Memory B cell (primary cell): ENCODE data around the gene WDR33.

ENCODE experiments used
- ATAC-seq: fragments of 150-1000 bp; cut with Tn5 transposase; 2 replicates; pipeline ENCODE4 v1.10.0; 2021; ENCODE audit warnings: low read depth, mild to moderate bottlenecking, moderate library complexity
- DNase-seq, 2 donors: peaks; one replicate each; pipeline ENCODE4 v3.0.0; 2022; ENCODE audit warnings: low spot score in 2 of 2
- H3K27ac Mint-ChIP-seq: one replicate; pipeline ENCODE4 v1.8.0; 2022; ENCODE audit warnings: mild to moderate bottlenecking, moderate library complexity, mixed read lengths
- H3K27me3 Mint-ChIP-seq: one replicate; pipeline ENCODE4 v1.8.0; 2022; ENCODE audit warnings: mixed read lengths
- H3K36me3 Mint-ChIP-seq: one replicate; pipeline ENCODE4 v1.8.0; 2022; ENCODE audit warnings: mild to moderate bottlenecking, mixed read lengths
- H3K4me1 Mint-ChIP-seq: one replicate; pipeline ENCODE4 v1.8.0; 2022; ENCODE audit warnings: mixed read lengths
- H3K4me3 Mint-ChIP-seq: one replicate; pipeline ENCODE4 v1.8.0; 2022; ENCODE audit warnings: mild to moderate bottlenecking, moderate library complexity, mixed read lengths
- H3K9me3 Mint-ChIP-seq: one replicate; pipeline ENCODE4 v1.8.0; 2022; ENCODE audit warnings: mixed read lengths

Gene WDR33

GRCh38 chr2:127707890-127708648 is 102.9 kb downstream of the WDR33 start:
- no peak overlapping the region for H3K27ac Mint-ChIP-seq
- DNase-seq, result no peak

GRCh38 chr2:127706215-127706990 is 104.6 kb downstream of the WDR33 start:
- peaks cover 18% of the 10 kb centered on the region for H3K36me3 Mint-ChIP-seq
- DNase-seq (no peak), ATAC-seq (no peak)
- no peak overlapping the region for H3K27ac Mint-ChIP-seq
- H3K27me3 Mint-ChIP-seq, result no peaks in the 10 kb centered on the region
- H3K9me3 Mint-ChIP-seq, result no peaks in the 10 kb centered on the region
- no peak overlapping the region for H3K4me3 Mint-ChIP-seq
- peaks cover 14% of the 10 kb centered on the region for H3K4me1 Mint-ChIP-seq

More at GRCh38 chr2:127707890-127708648, 102.9 kb downstream of the WDR33 start:
- Mint-ChIP-seq H3K36me3 (peaks cover 18% of the 10 kb centered on the region), H3K9me3 (no peaks in the 10 kb centered on the region), H3K27me3 (no peaks in the 10 kb centered on the region), H3K4me3 (no peak overlapping the region), H3K4me1 (peaks cover 8% of the 10 kb centered on the region)
- ATAC-seq, result no peak

GRCh38 chr2:127705391-127706065 is 105.4 kb downstream of the WDR33 start:
- no peak overlapping the region for H3K4me3 Mint-ChIP-seq
- ATAC-seq, result no peak
- no peaks in the 10 kb centered on the region for H3K9me3 Mint-ChIP-seq
- peaks cover 15% of the 10 kb centered on the region for H3K36me3 Mint-ChIP-seq
- peak overlapping the region; percentile 43 for H3K27ac Mint-ChIP-seq
- H3K27me3 Mint-ChIP-seq, result no peaks in the 10 kb centered on the region
- DNase-seq, result no peak
- peaks cover 17% of the 10 kb centered on the region for H3K4me1 Mint-ChIP-seq

GRCh38 chr2:127704641-127705390 is 106.2 kb downstream of the WDR33 start:
- H3K36me3 Mint-ChIP-seq, result peaks cover 15% of the 10 kb centered on the region
- H3K27ac Mint-ChIP-seq, result peak overlapping the region; percentile 43
- H3K9me3 Mint-ChIP-seq, result no peaks in the 10 kb centered on the region
- peaks cover 22% of the 10 kb centered on the region for H3K4me1 Mint-ChIP-seq
- DNase-seq, result no peak
- peak overlapping the region; percentile 2 for H3K4me3 Mint-ChIP-seq
- no peaks in the 10 kb centered on the region for H3K27me3 Mint-ChIP-seq
- no peak for ATAC-seq

GRCh38 chr2:127703282-127703681 is 107.7 kb downstream of the WDR33 start:
- Mint-ChIP-seq H3K27ac (no peak overlapping the region), H3K4me3 (no peak overlapping the region), H3K4me1 (peaks cover 22% of the 10 kb centered on the region), H3K27me3 (no peaks in the 10 kb centered on the region), H3K36me3 (peaks cover 16% of the 10 kb centered on the region), H3K9me3 (no peaks in the 10 kb centered on the region)
- ATAC-seq, result no peak
- DNase-seq, result no peak

- peak overlapping the region; percentile 94 for H3K27ac Mint-ChIP-seq
- peak overlapping the region; percentile 85 for H3K4me3 Mint-ChIP-seq
- H3K9me3 Mint-ChIP-seq, result no peaks in the 10 kb centered on the region
- peaks cover 13% of the 10 kb centered on the region for H3K36me3 Mint-ChIP-seq
- ATAC-seq, result no peak
- H3K27me3 Mint-ChIP-seq, result no peaks in the 10 kb centered on the region
- H3K4me1 Mint-ChIP-seq, result peaks cover 22% of the 10 kb centered on the region
- DNase-seq, result no peak
Measured at GRCh38 chr2:127702395-127703009, 108.5 kb downstream of the WDR33 start.

- H3K27ac Mint-ChIP-seq, result peak overlapping the region; percentile 98
Measured at GRCh38 chr2:127701651-127702394, 109.1 kb downstream of the WDR33 start.

GRCh38 chr2:127701193-127701650 is 109.7 kb downstream of the WDR33 start, which contains the start of gene SFT2D3:
Gene SFT2D3 (plus strand): TSS chr2:127701497. CDS start chr2:127701529, 32 bp downstream.
- peaks cover 13% of the 10 kb centered on the region for H3K36me3 Mint-ChIP-seq
- peak; percentile 69 for ATAC-seq
- peaks cover 20% of the 10 kb centered on the region for H3K4me1 Mint-ChIP-seq
- peak; percentile 82 to 84 for DNase-seq
- H3K4me3 Mint-ChIP-seq, result peak within 1 kb of the TSS; percentile 94
- no peaks in the 10 kb centered on the region for H3K9me3 Mint-ChIP-seq
- peak within 1 kb of the TSS; percentile 98 for H3K27ac Mint-ChIP-seq
- no peaks in the 10 kb centered on the region for H3K27me3 Mint-ChIP-seq

More at GRCh38 chr2:127701651-127702394, 109.1 kb downstream of the WDR33 start:
- H3K9me3 Mint-ChIP-seq, result no peaks in the 10 kb centered on the region
- H3K4me1 Mint-ChIP-seq, result peaks cover 22% of the 10 kb centered on the region
- peaks cover 13% of the 10 kb centered on the region for H3K36me3 Mint-ChIP-seq
- peak overlapping the region; percentile 94 for H3K4me3 Mint-ChIP-seq
- H3K27me3 Mint-ChIP-seq, result no peaks in the 10 kb centered on the region
- ATAC-seq (peak; percentile 70), DNase-seq (peak; percentile 75 to 79)

GRCh38 chr2:127700527-127701192 is 110.3 kb downstream of the WDR33 start:
- DNase-seq, result peak; percentile 35 to 41
- H3K27ac Mint-ChIP-seq, result peak overlapping the region; percentile 98
- H3K4me3 Mint-ChIP-seq, result peak overlapping the region; percentile 94
- peaks cover 13% of the 10 kb centered on the region for H3K36me3 Mint-ChIP-seq
- no peaks in the 10 kb centered on the region for H3K27me3 Mint-ChIP-seq
- H3K9me3 Mint-ChIP-seq, result no peaks in the 10 kb centered on the region
- H3K4me1 Mint-ChIP-seq, result peaks cover 20% of the 10 kb centered on the region
- peak; percentile 43 for ATAC-seq

- Mint-ChIP-seq H3K9me3 (no peaks in the 10 kb centered on the region), H3K27me3 (no peaks in the 10 kb centered on the region), H3K36me3 (peaks cover 7% of the 10 kb centered on the region), H3K27ac (no peak overlapping the region), H3K4me1 (peaks cover 14% of the 10 kb centered on the region), H3K4me3 (no peak overlapping the region)
- ATAC-seq (no peak), DNase-seq (no peak)
Measured at GRCh38 chr2:127698553-127699355, 112.2 kb downstream of the WDR33 start.

- H3K27me3 Mint-ChIP-seq, result no peaks in the 10 kb centered on the region
- ATAC-seq, result no peak
- DNase-seq, result no peak
- no peaks in the 10 kb centered on the region for H3K9me3 Mint-ChIP-seq
- peaks cover 7% of the 10 kb centered on the region for H3K36me3 Mint-ChIP-seq
- H3K4me1 Mint-ChIP-seq, result peaks cover 13% of the 10 kb centered on the region
- no peak overlapping the region for H3K4me3 Mint-ChIP-seq
- no peak overlapping the region for H3K27ac Mint-ChIP-seq
Measured at GRCh38 chr2:127697482-127698180, 113.3 kb downstream of the WDR33 start.
